Measurements from ENCODE around the gene CFAP20DC.

The CFAP20DC gene

GRCh38 chr3:58794750-58795149 lies 255.1 kb downstream of the CFAP20DC start:
- no peak for DNase-seq

GRCh38 chr3:58793938-58794337 lies 255.9 kb downstream of the CFAP20DC start:
- no peak for DNase-seq

GRCh38 chr3:58792921-58793451 lies 256.8 kb downstream of the CFAP20DC start:
- DNase-seq: no peak

GRCh38 chr3:58789385-58789784 lies 260.4 kb downstream of the CFAP20DC start:
- DNase-seq: no peak

GRCh38 chr3:58784888-58785287 lies 264.9 kb downstream of the CFAP20DC start:
- no peak for DNase-seq

GRCh38 chr3:58784425-58784824 lies 265.4 kb downstream of the CFAP20DC start:
- no peak for DNase-seq

- DNase-seq: no peak
Measured at GRCh38 chr3:58783845-58784244, 266.0 kb downstream of the CFAP20DC start.

GRCh38 chr3:58779934-58780333 lies 269.9 kb downstream of the CFAP20DC start:
- DNase-seq: no peak

GRCh38 chr3:58776231-58776630 lies 273.6 kb downstream of the CFAP20DC start:
- no peak for DNase-seq

- no peak for DNase-seq
Measured at GRCh38 chr3:58772462-58772861, 277.4 kb downstream of the CFAP20DC start.

GRCh38 chr3:58769065-58769464 lies 280.8 kb downstream of the CFAP20DC start:
- no peak for DNase-seq

GRCh38 chr3:58766587-58767282 lies 283.1 kb downstream of the CFAP20DC start:
- DNase-seq: no peak

- no peak for DNase-seq
Measured at GRCh38 chr3:58755150-58755549, 294.7 kb downstream of the CFAP20DC start.

GRCh38 chr3:58754074-58754473 lies 295.8 kb downstream of the CFAP20DC start:
- DNase-seq: no peak

- no peak for DNase-seq
Measured at GRCh38 chr3:58751882-58752567, 297.8 kb downstream of the CFAP20DC start.

- no peak for DNase-seq
Measured at GRCh38 chr3:58751235-58751634, 298.6 kb downstream of the CFAP20DC start.

GRCh38 chr3:58749948-58750347 lies 299.9 kb downstream of the CFAP20DC start:
- DNase-seq: no peak

GRCh38 chr3:58748024-58748423 lies 301.8 kb downstream of the CFAP20DC start:
- no peak for DNase-seq

- DNase-seq: no peak
Measured at GRCh38 chr3:58746758-58747157, 303.1 kb downstream of the CFAP20DC start.

GRCh38 chr3:58743296-58743695 lies 306.5 kb downstream of the CFAP20DC start:
- DNase-seq: no peak

GRCh38 chr3:58742239-58742638 lies 307.6 kb downstream of the CFAP20DC start:
- no peak for DNase-seq

- no peak for DNase-seq
Measured at GRCh38 chr3:58737644-58738043, 312.2 kb downstream of the CFAP20DC start.

- no peak for DNase-seq
Measured at GRCh38 chr3:58731673-58732072, 318.2 kb downstream of the CFAP20DC start.

GRCh38 chr3:58728723-58729122 lies 321.1 kb downstream of the CFAP20DC start:
- DNase-seq: no peak

Data from activated naive CD4-positive, alpha-beta T cell treated with anti-CD3 and anti-CD28 coated beads, Interleukin-2, amount 50 U/mL, for 16 hours (primary cell).